HEK293 (cell line): Measurements from ENCODE around the gene FOXP1.

Experiments used
- CTCF ChIA-PET: fragments of 350-600 bp; formaldehyde crosslinking; extraction: SDS; loops from one replicate; lab custom pipeline; 2021; ENCODE audit warnings: antibody characterized with exemption; lab: Yijun Ruan, JAX
- POLR2A ChIA-PET: fragments of 300-600 bp; formaldehyde crosslinking; extraction: SDS; loops from one replicate; lab custom pipeline; 2020; ENCODE audit warnings: antibody characterized with exemption, inconsistent platforms; lab: Yijun Ruan, JAX
- H3K27ac ChIP-seq: fragments of 200-500 bp; sonication (Bioruptor generic); 2 replicates; pipeline ENCODE4 v1.5.1; 2014; ENCODE audit warnings: low read depth, low read length, control low read depth, inconsistent platforms; ENCODE audit errors: extremely low read depth
- H3K36me3 ChIP-seq, 2 experiments: fragments of 200-500 bp in 1 of 2; sonication (Bioruptor generic) in 1 of 2; 1 replicate in 1 of 2; 2 replicates in 1 of 2; pipeline ENCODE4 v1.5.1; 2014 to 2017; ENCODE audit warnings: inconsistent platforms in 2 of 2, low read length in 2 of 2; ENCODE audit not compliant: control insufficient read depth in 2 of 2, insufficient read depth in 1 of 2
- H3K4me1 ChIP-seq: fragments of 200-500 bp; sonication (Bioruptor generic); 2 replicates; pipeline ENCODE4 v1.5.1; 2014; ENCODE audit warnings: mild to moderate bottlenecking, low read length, inconsistent platforms; ENCODE audit not compliant: control insufficient read depth, insufficient read depth
- H3K4me3 ChIP-seq: 2 replicates; pipeline ENCODE4 v1.5.1; 2011; ENCODE audit warnings: low read depth, mild to moderate bottlenecking, control low read depth, low read length, moderate library complexity
- H3K9me3 ChIP-seq: fragments of 200-500 bp; sonication (Bioruptor generic); 2 replicates; pipeline ENCODE4 v1.5.1; 2014; ENCODE audit warnings: low read depth, low read length, inconsistent platforms; ENCODE audit not compliant: control insufficient read depth, insufficient read depth
- BCL11B ChIP-seq: fragments of 450-650 bp; formaldehyde crosslinking; IDR thresholded peaks from 2 replicates; pipeline ENCODE4 v1.5.1; 2016; ENCODE audit warnings: low read depth, missing biosample characterization, missing genetic modification characterization
- CTCF ChIP-seq: fragments of 450-650 bp; formaldehyde crosslinking; IDR thresholded peaks from 2 replicates; pipeline ENCODE4 v1.5.1; 2016; ENCODE audit warnings: missing biosample characterization, missing genetic modification characterization
- GLIS1 ChIP-seq: fragments of 450-650 bp; formaldehyde crosslinking; IDR thresholded peaks from 2 replicates; pipeline ENCODE4 v1.5.1; 2016; ENCODE audit warnings: missing biosample characterization, missing genetic modification characterization
- KLF16 ChIP-seq: fragments of 450-650 bp; formaldehyde crosslinking; IDR thresholded peaks from 2 replicates; pipeline ENCODE4 v1.5.1; 2017; ENCODE audit warnings: missing biosample characterization, missing genetic modification characterization
- OSR2 ChIP-seq: fragments of 450-650 bp; formaldehyde crosslinking; IDR thresholded peaks from 2 replicates; pipeline ENCODE4 v1.5.1; 2016; ENCODE audit warnings: missing biosample characterization, missing genetic modification characterization
- PRDM10 ChIP-seq: fragments of 450-650 bp; formaldehyde crosslinking; IDR thresholded peaks from 2 replicates; pipeline ENCODE4 v1.5.1; 2016; ENCODE audit warnings: missing biosample characterization, missing genetic modification characterization
- SALL2 ChIP-seq: fragments of 450-650 bp; formaldehyde crosslinking; IDR thresholded peaks from 2 replicates; pipeline ENCODE4 v1.5.0; 2017; ENCODE audit warnings: missing biosample characterization, mild to moderate bottlenecking, missing genetic modification characterization, borderline replicate concordance
- SCRT1 ChIP-seq: fragments of 450-650 bp; formaldehyde crosslinking; IDR thresholded peaks from 2 replicates; pipeline ENCODE4 v1.5.1; 2016; ENCODE audit warnings: missing biosample characterization, missing genetic modification characterization, borderline replicate concordance
- SETDB1 ChIP-seq: IDR thresholded peaks from one replicate; pipeline ENCODE4 v1.6.1; 2017; ENCODE audit warnings: mild to moderate bottlenecking, low read length, moderate library complexity, mixed read lengths; ENCODE audit not compliant: insufficient read length
- SP2 ChIP-seq: fragments of 450-650 bp; formaldehyde crosslinking; IDR thresholded peaks from 2 replicates; pipeline ENCODE4 v1.5.1; 2016; ENCODE audit warnings: missing biosample characterization, missing genetic modification characterization
- ZBTB10 ChIP-seq: fragments of 450-650 bp; formaldehyde crosslinking; IDR thresholded peaks from 2 replicates; pipeline ENCODE4 v1.5.1; 2016; ENCODE audit warnings: missing biosample characterization, missing genetic modification characterization
- ZBTB17 ChIP-seq: fragments of 450-650 bp; formaldehyde crosslinking; IDR thresholded peaks from 2 replicates; pipeline ENCODE4 v1.5.1; 2016; ENCODE audit warnings: missing biosample characterization, missing genetic modification characterization
- ZBTB6 ChIP-seq: fragments of 450-650 bp; formaldehyde crosslinking; IDR thresholded peaks from 2 replicates; pipeline ENCODE4 v1.5.1; 2017; ENCODE audit warnings: missing biosample characterization, missing genetic modification characterization
- ZNF10 ChIP-seq: fragments of 450-650 bp; formaldehyde crosslinking; IDR thresholded peaks from 2 replicates; pipeline ENCODE4 v1.5.1; 2017; ENCODE audit warnings: missing biosample characterization, missing genetic modification characterization
- ZNF16 ChIP-seq: fragments of 450-650 bp; formaldehyde crosslinking; IDR thresholded peaks from 2 replicates; pipeline ENCODE4 v1.5.1; 2016; ENCODE audit warnings: low read depth, missing biosample characterization, missing genetic modification characterization
- ZNF214 ChIP-seq: fragments of 450-650 bp; formaldehyde crosslinking; IDR thresholded peaks from 2 replicates; pipeline ENCODE4 v1.5.1; 2017; ENCODE audit warnings: missing biosample characterization, mild to moderate bottlenecking, missing genetic modification characterization, borderline replicate concordance
- ZNF23 ChIP-seq: fragments of 450-650 bp; formaldehyde crosslinking; IDR thresholded peaks from 2 replicates; pipeline ENCODE4 v1.5.1; 2016; ENCODE audit warnings: missing biosample characterization, missing genetic modification characterization, borderline replicate concordance
- ZNF37A ChIP-seq: fragments of 450-650 bp; IDR thresholded peaks from 2 replicates; pipeline ENCODE4 v1.5.1; 2018; ENCODE audit warnings: missing biosample characterization, missing genetic modification characterization
- ZNF426 ChIP-seq: fragments of 450-650 bp; formaldehyde crosslinking; IDR thresholded peaks from 2 replicates; pipeline ENCODE4 v1.5.1; 2017; ENCODE audit warnings: missing biosample characterization, missing genetic modification characterization, mild to moderate bottlenecking, inconsistent platforms, moderate library complexity
- ZNF473 ChIP-seq: fragments of 450-650 bp; formaldehyde crosslinking; IDR thresholded peaks from 2 replicates; pipeline ENCODE4 v1.5.1; 2017; ENCODE audit warnings: missing biosample characterization, missing genetic modification characterization
- ZNF585B ChIP-seq: fragments of 450-650 bp; formaldehyde crosslinking; IDR thresholded peaks from 2 replicates; pipeline ENCODE4 v1.5.1; 2016; ENCODE audit warnings: missing biosample characterization, missing genetic modification characterization
- ZNF600 ChIP-seq: fragments of 450-650 bp; formaldehyde crosslinking; IDR thresholded peaks from 2 replicates; pipeline ENCODE4 v1.5.1; 2016; ENCODE audit warnings: missing biosample characterization, missing genetic modification characterization
- ZNF610 ChIP-seq: fragments of 450-650 bp; formaldehyde crosslinking; IDR thresholded peaks from 2 replicates; pipeline ENCODE4 v1.5.1; 2016; ENCODE audit warnings: missing biosample characterization, missing genetic modification characterization, borderline replicate concordance
- ZNF624 ChIP-seq: fragments of 450-650 bp; formaldehyde crosslinking; IDR thresholded peaks from 2 replicates; pipeline ENCODE4 v1.5.1; 2017; ENCODE audit warnings: missing biosample characterization, missing genetic modification characterization
- ZNF626 ChIP-seq: fragments of 450-650 bp; sonication (Bioruptor Pico); formaldehyde crosslinking; IDR thresholded peaks from 2 replicates; pipeline ENCODE4 v1.5.1; 2018; ENCODE audit warnings: missing biosample characterization, missing genetic modification characterization, inconsistent platforms
- ZNF707 ChIP-seq: fragments of 450-650 bp; formaldehyde crosslinking; IDR thresholded peaks from 2 replicates; pipeline ENCODE4 v1.5.1; 2016; ENCODE audit warnings: missing biosample characterization, missing genetic modification characterization
- ZNF791 ChIP-seq: fragments of 450-650 bp; formaldehyde crosslinking; IDR thresholded peaks from 2 replicates; pipeline ENCODE4 v1.5.1; 2016; ENCODE audit warnings: missing biosample characterization, missing genetic modification characterization
- ZNF792 ChIP-seq: fragments of 450-650 bp; formaldehyde crosslinking; IDR thresholded peaks from 2 replicates; pipeline ENCODE4 v1.5.1; 2016; ENCODE audit warnings: missing biosample characterization, missing genetic modification characterization
- ZSCAN16 ChIP-seq: fragments of 450-650 bp; formaldehyde crosslinking; IDR thresholded peaks from 2 replicates; pipeline ENCODE4 v1.5.1; 2016; ENCODE audit warnings: missing biosample characterization, missing genetic modification characterization

FOXP1 gene

GRCh38 chr3:71101014-71101413, 482.5 kb downstream of the FOXP1 start (continued):
- no peak for TF ChIP-seq ZNF626 (tag by site-specific recombination)
- no peak for TF ChIP-seq ZNF600 (tag by site-specific recombination)
- TF ChIP-seq ZNF16 (tag by site-specific recombination) = no peak
- no peak for TF ChIP-seq ZNF707 (tag by site-specific recombination)
- TF ChIP-seq ZNF10 (tag by site-specific recombination) = peak; percentile 44; the same call in 1 of the 2 replicates
- TF ChIP-seq SCRT1 (tag by site-specific recombination) = peak; percentile 81
- TF ChIP-seq SALL2 (tag by site-specific recombination) = no peak
- TF ChIP-seq ZBTB10 (tag by site-specific recombination) = no peak
- TF ChIP-seq BCL11B (tag by site-specific recombination) = no peak
- TF ChIP-seq ZNF610 (tag by site-specific recombination) = no peak
- TF ChIP-seq, all 188 proteins: peak for 7

GRCh38 chr3:71099997-71100719, 483.4 kb downstream of the FOXP1 start:
- H3K4me1 ChIP-seq = peaks cover 7% of the 10 kb centered on the region; the same call in 1 of the 2 replicates
- ChIA-PET POLR2A (no interaction called here), CTCF (no interaction called here)
- no peak overlapping the region for H3K4me3 ChIP-seq
- no peak overlapping the region for H3K27ac ChIP-seq
- no peaks in the 10 kb centered on the region for H3K36me3 ChIP-seq
- no peaks in the 10 kb centered on the region for H3K9me3 ChIP-seq
- TF ChIP-seq ZBTB6 (tag by site-specific recombination) (no peak), OSR2 (tag by site-specific recombination) (no peak), ZNF426 (tag by site-specific recombination) (no peak), ZNF37A (tag by site-specific recombination) (no peak), ZNF792 (no peak), ZNF624 (tag by site-specific recombination) (no peak), SETDB1 (no peak), KLF16 (tag by site-specific recombination) (no peak), PRDM10 (peak; percentile 60), ZNF23 (tag by site-specific recombination) (peak; percentile 36; the same call in 1 of the 2 replicates), GLIS1 (tag by site-specific recombination) (no peak), ZNF214 (no peak), CTCF (tag by site-specific recombination) (no peak), ZSCAN16 (tag by site-specific recombination) (no peak), ZNF791 (no peak), ZBTB17 (tag by site-specific recombination) (peak; percentile 53; the same call in 1 of the 2 replicates), ZNF473 (tag by site-specific recombination) (no peak), SP2 (tag by site-specific recombination) (no peak), ZNF585B (no peak)
